ENCODE results near the gene EOGT. TPM values are rescaled to one million over a fixed set of nuclear protein-coding genes. Genes with fewer than 3 reads are reported as not detected.

Gene EOGT
- total RNA-seq, 1 donor from 2014 or later = 17.3 TPM

GRCh38 chr3:69016901-69017300, 3.4 kb upstream of the EOGT start:
- intact Hi-C loops (cut with micrococcal nuclease) = no loop called here

GRCh38 chr3:69016102-69016501, 2.6 kb upstream of the EOGT start:
- Mint-ChIP-seq H3K4me1 (peaks cover 9% of the 10 kb centered on the region), H3K27ac (no peak overlapping the region), H3K4me3 (no peak overlapping the region), H3K27me3 (no peaks in the 10 kb centered on the region), H3K36me3 (ENCODE audit: low read depth) (peaks cover 9% of the 10 kb centered on the region), H3K9me3 (no peaks in the 10 kb centered on the region)
- TF ChIP-seq CTCF (IDR thresholded peaks at IDR 0.05) = no peak
- ChIA-PET CTCF (no interaction called here), POLR2A (no interaction called here)
- DNase-seq (no peak), ATAC-seq (ENCODE audit: low read depth) (no peak)
- intact Hi-C loops (cut with micrococcal nuclease) = no loop called here

More at GRCh38 chr3:69016901-69017300, 3.4 kb upstream of the EOGT start:
- no peaks in the 10 kb centered on the region for H3K9me3 Mint-ChIP-seq
- H3K4me1 Mint-ChIP-seq = peaks cover 9% of the 10 kb centered on the region
- no peak for ATAC-seq (ENCODE audit: low read depth)
- H3K27ac Mint-ChIP-seq = no peak overlapping the region
- H3K27me3 Mint-ChIP-seq = no peaks in the 10 kb centered on the region
- peaks cover 12% of the 10 kb centered on the region for H3K36me3 Mint-ChIP-seq (ENCODE audit: low read depth)
- ChIA-PET CTCF (no interaction called here), POLR2A (interaction anchor here (0.8 to 1.0 kb wide), 2 partner anchors 12 to 66 kb away, joined by 3 read pairs; no protein-coding TSS in a partner anchor)
- DNase-seq = no peak
- TF ChIP-seq CTCF (IDR thresholded peaks at IDR 0.05) = no peak
- H3K4me3 Mint-ChIP-seq = no peak overlapping the region

- Mint-ChIP-seq H3K4me3 (peak overlapping the region; percentile 85), H3K4me1 (peaks cover 9% of the 10 kb centered on the region), H3K9me3 (no peaks in the 10 kb centered on the region), H3K27me3 (no peaks in the 10 kb centered on the region), H3K27ac (no peak overlapping the region), H3K36me3 (ENCODE audit: low read depth) (peaks cover 8% of the 10 kb centered on the region)
- ChIA-PET POLR2A (interaction anchor here (0.6 to 2.5 kb wide), 6 partner anchors 38 to 76 kb away, joined by 3 to 9 read pairs (median 4); partner anchors contain the start of genes ARL6IP5 and TMF1), CTCF (interaction anchor here (0.8 to 1.5 kb wide), 4 partner anchors 18 to 108 kb away, joined by 3 to 4 read pairs (median 3); partner anchors contain the start of genes LMOD3 and TMF1)
- intact Hi-C loops (cut with micrococcal nuclease) = no loop called here
- DNase-seq (no peak), ATAC-seq (ENCODE audit: low read depth) (no peak)
- no peak for TF ChIP-seq CTCF (IDR thresholded peaks at IDR 0.05)
Measured at GRCh38 chr3:69014022-69014580, 617 bp upstream of the EOGT start.

GRCh38 chr3:69012800-69013252, 658 bp downstream of the EOGT start:
- no peak overlapping the region for H3K27ac Mint-ChIP-seq
- ChIA-PET CTCF (interaction anchor here (0.9 to 1.5 kb wide), 3 partner anchors 39 to 110 kb away, joined by 3 to 4 read pairs (median 3); partner anchors contain the start of genes LMOD3 and TMF1), POLR2A (interaction anchor here (1.0 to 2.5 kb wide), 4 partner anchors 39 to 73 kb away, joined by 3 to 9 read pairs (median 4); partner anchors contain the start of genes ARL6IP5 and TMF1)
- peak; percentile 57 for DNase-seq
- no peak for TF ChIP-seq CTCF (IDR thresholded peaks at IDR 0.05)
- peaks cover 10% of the 10 kb centered on the region for H3K36me3 Mint-ChIP-seq (ENCODE audit: low read depth)
- H3K27me3 Mint-ChIP-seq = no peaks in the 10 kb centered on the region
- intact Hi-C loops (cut with micrococcal nuclease) = loop anchor here (1.0 kb wide), 3 partner anchors 39 to 293 kb away; partner anchors contain the start of genes ARL6IP5 and TMF1
- H3K4me1 Mint-ChIP-seq = peaks cover 9% of the 10 kb centered on the region
- H3K4me3 Mint-ChIP-seq = peak overlapping the region; percentile 82
- H3K9me3 Mint-ChIP-seq = no peaks in the 10 kb centered on the region
- no peak for ATAC-seq (ENCODE audit: low read depth)

- no peak for TF ChIP-seq CTCF (IDR thresholded peaks at IDR 0.05)
- intact Hi-C loops (cut with micrococcal nuclease) = no loop called here
- no peaks in the 10 kb centered on the region for H3K27me3 Mint-ChIP-seq
- peaks cover 9% of the 10 kb centered on the region for H3K4me1 Mint-ChIP-seq
- ChIA-PET POLR2A (interaction anchor here (1.2 to 2.5 kb wide), 2 partner anchors 40 to 73 kb away, joined by 3 to 9 read pairs; partner anchors contain the start of gene TMF1), CTCF (interaction anchor here (1.2 to 1.5 kb wide), 2 partner anchors 40 to 110 kb away, joined by 3 read pairs; partner anchors contain the start of genes LMOD3 and TMF1)
- H3K27ac Mint-ChIP-seq = no peak overlapping the region
- H3K9me3 Mint-ChIP-seq = no peaks in the 10 kb centered on the region
- peak overlapping the region; percentile 82 for H3K4me3 Mint-ChIP-seq
- DNase-seq (no peak), ATAC-seq (ENCODE audit: low read depth) (no peak)
- peaks cover 10% of the 10 kb centered on the region for H3K36me3 Mint-ChIP-seq (ENCODE audit: low read depth)
Measured at GRCh38 chr3:69012100-69012799, 1.2 kb downstream of the EOGT start.

Measured in activated B cell treated with CpG ODN at 0.5 μM for 24 hours (primary cell).